B cell (primary cell): Measurements from ENCODE around the gene GLIS1. TPM values are rescaled to one million over a fixed set of nuclear protein-coding genes. Genes with fewer than 3 reads are reported as not detected.

Source experiments
- ATAC-seq: fragments of 200-7000 bp; cut with Tn5 transposase; one replicate; pipeline ENCODE4 v1.10.0; 2021; ENCODE audit warnings: low read depth, mild to moderate bottlenecking, moderate number of reproducible peaks, moderate library complexity
- CTCF ChIA-PET: fragments of 350-600 bp; sonication (Branson Sonifier 250); formaldehyde crosslinking; loops from one replicate; lab custom pipeline; 2021; ENCODE audit warnings: antibody characterized with exemption, inconsistent platforms; lab: Charles Lee
- POLR2A ChIA-PET: fragments of 350-600 bp; sonication (Branson Sonifier 250); formaldehyde crosslinking; loops from one replicate; lab custom pipeline; 2021; ENCODE audit warnings: antibody characterized with exemption; lab: Charles Lee
- DNase-seq: peaks from one replicate; pipeline ENCODE4 v3.0.0; 2013
- H2AFZ ChIP-seq: 2 replicates; pipeline ENCODE4 v1.6.1; 2012; ENCODE audit warnings: mild to moderate bottlenecking, low read depth, low read length; ENCODE audit not compliant: insufficient read depth, poor library complexity, severe bottlenecking
- H3K27ac ChIP-seq, 2 donors: 1 replicate in 1 of 2; 2 replicates in 1 of 2; pipeline ENCODE4 v1.5.1; 2012 to 2013; ENCODE audit warnings: low read length in 2 of 2, mild to moderate bottlenecking in 2 of 2, moderate library complexity in 1 of 2
- H3K27me3 ChIP-seq, 4 experiments: fragments of 200-600 bp in 1 of 4; sonication (generic) in 1 of 4; replicated peaks in 1 of 4; 1 replicate in 2 of 4; 2 replicates in 2 of 4; pipeline versions ENCODE4 v1.6.1 to v1.7.0; 2013 to 2016; ENCODE audit warnings: low read length in 3 of 4, mild to moderate bottlenecking in 2 of 4, mixed read lengths in 1 of 4, moderate library complexity in 1 of 4; ENCODE audit not compliant: insufficient read depth in 4 of 4, control insufficient read depth in 3 of 4; ENCODE audit errors: control extremely low read depth in 1 of 4
- H3K36me3 ChIP-seq, 2 experiments: replicated peaks in 1 of 2; 1 replicate in 1 of 2; 2 replicates in 1 of 2; pipeline versions ENCODE4 v1.6.1 to v1.7.1; 2013; ENCODE audit warnings: low read length in 1 of 2; ENCODE audit not compliant: insufficient read depth in 2 of 2, control insufficient read depth in 1 of 2; ENCODE audit errors: control extremely low read depth in 1 of 2, extremely low read depth in 1 of 2
- H3K4me1 ChIP-seq, 2 donors: fragments of 200-600 bp in 1 of 2; sonication (generic) in 1 of 2; 1 replicate in 1 of 2; 2 replicates in 1 of 2; pipeline versions ENCODE4 v1.5.1 to v1.6.1; 2013 to 2017; ENCODE audit warnings: low read length in 2 of 2; ENCODE audit not compliant: control insufficient read depth in 2 of 2, insufficient read depth in 2 of 2
- H3K4me2 ChIP-seq: replicated peaks from 2 replicates; pipeline ENCODE3; 2012; ENCODE audit warnings: mild to moderate bottlenecking, low read depth, low read length; ENCODE audit not compliant: poor library complexity, severe bottlenecking
- H3K4me3 ChIP-seq, 5 experiments: fragments of 200-600 bp in 1 of 5; sonication (generic) in 1 of 5; 1 replicate in 3 of 5; 2 replicates in 2 of 5; pipeline versions ENCODE4 v1.5.1 to v1.7.0; 2011 to 2016; ENCODE audit warnings: low read length in 4 of 5, mild to moderate bottlenecking in 4 of 5, low read depth in 2 of 5, control low read depth in 1 of 5, moderate library complexity in 1 of 5; ENCODE audit not compliant: insufficient read depth in 1 of 5; ENCODE audit errors: control extremely low read depth in 1 of 5, extremely low read depth in 1 of 5
- H3K79me2 ChIP-seq: fragments of 200-600 bp; sonication (generic); one replicate; pipeline ENCODE4 v1.6.0; 2016; ENCODE audit warnings: low read length; ENCODE audit not compliant: control insufficient read depth, insufficient read depth
- H3K9ac ChIP-seq: fragments of 200-600 bp; sonication (generic); 2 replicates; pipeline ENCODE4 v1.6.1; 2017; ENCODE audit warnings: mild to moderate bottlenecking, low read length, moderate library complexity
- H3K9me3 ChIP-seq, 3 donors: one replicate each; pipeline versions ENCODE4 v1.6.1 to v1.7.1; 2013; ENCODE audit warnings: low read length in 2 of 3; ENCODE audit not compliant: control insufficient read depth in 2 of 3, insufficient read depth in 1 of 3; ENCODE audit errors: control extremely low read depth in 1 of 3
- H4K20me1 ChIP-seq: 2 replicates; pipeline ENCODE4 v1.6.0; 2012; ENCODE audit warnings: mild to moderate bottlenecking, low read length; ENCODE audit not compliant: insufficient read depth, control insufficient read depth, poor library complexity, severe bottlenecking
- H3K27ac Mint-ChIP-seq: one replicate; pipeline ENCODE4 v1.8.0; 2021; ENCODE audit warnings: mixed read lengths
- H3K27me3 Mint-ChIP-seq: one replicate; pipeline ENCODE4 v1.8.0; 2021; ENCODE audit warnings: mixed read lengths
- H3K4me1 Mint-ChIP-seq: one replicate; pipeline ENCODE4 v1.8.0; 2021; ENCODE audit warnings: mixed read lengths
- H3K4me3 Mint-ChIP-seq: one replicate; pipeline ENCODE4 v1.8.0; 2021; ENCODE audit warnings: mixed read lengths
- H3K9me3 Mint-ChIP-seq: one replicate; pipeline ENCODE4 v1.8.0; 2022; ENCODE audit warnings: mixed read lengths; ENCODE audit not compliant: insufficient read depth
- EZH2 ChIP-seq: IDR thresholded peaks from 2 replicates; pipeline ENCODE4 v1.6.1; 2012; ENCODE audit warnings: borderline replicate concordance, low read depth, mild to moderate bottlenecking, moderate library complexity, low read length; ENCODE audit not compliant: insufficient read depth, poor library complexity, severe bottlenecking
- WGBS: methylation state at CpG from one replicate; pipeline ENCODE4 v1.1.5; 2013; ENCODE audit warnings: missing lambda C conversion rate; ENCODE audit not compliant: insufficient coverage; 5-methylcytosine and 5-hydroxymethylcytosine counted together
- intact Hi-C: fragments of 100-400 bp; cut with micrococcal nuclease; formaldehyde crosslinking; loops from one replicate; pipeline ENCODE4 v1.10.0; 2022
- polyA plus RNA-seq: library from polyadenylated mRNA; depleted of rRNA; stranded (reverse); fragments of >200 nt; gene quantifications from 2 replicates; pipeline ENCODE4 v1.2.3, GENCODE V29; 2012
- total RNA-seq, 2 donors: library from RNA; stranded (reverse); fragments of 120-200 nt in 1 of 2; gene quantifications; 1 replicate in 1 of 2; 2 replicates in 1 of 2; pipeline versions ENCODE4 v1.2.3 to v1.2.4, GENCODE V29; 2013 to 2022
- TF ChIP-seq, protein P1 (sequence below): fragments of 200-600 bp; IDR thresholded peaks from one replicate; pipeline ENCODE4 v1.8.0; 2022; ENCODE audit warnings: antibody characterized with exemption, mild to moderate bottlenecking

GLIS1 gene
- total and polyA plus RNA-seq, 2 donors (not counting 1 experiment from before 2014, with no cell fraction given), result not detected

- no peaks in the 10 kb centered on the region for H3K4me1 Mint-ChIP-seq
- Histone ChIP-seq H3K4me1 (no peaks in the 10 kb centered on the region), H3K4me3 (no peak overlapping the region), H2AFZ (no peak overlapping the region), H3K27me3 (peaks cover 0 to 4% (median 3%) of the 10 kb centered on the region in 4 experiments), H3K36me3 (no peaks in the 10 kb centered on the region), H3K9me3 (peaks cover 0 to 8% (median 0%) of the 10 kb centered on the region in 3 donors), H3K4me2 (no peak overlapping the region), H3K27ac (no peak overlapping the region), H4K20me1 (no peaks in the 10 kb centered on the region), H3K79me2 (no peaks in the 10 kb centered on the region), H3K9ac (no peak overlapping the region)
- intact Hi-C loops, result no loop called here
- CTCF ChIA-PET, result no interaction called here
- DNase-seq, result no peak
- no peak overlapping the region for H3K4me3 Mint-ChIP-seq
- no peak for ATAC-seq
- H3K9me3 Mint-ChIP-seq, result peaks cover 2% of the 10 kb centered on the region
- no peak overlapping the region for H3K27ac Mint-ChIP-seq
- 51% methylated on average over 2 of the region's 4 CpGs for WGBS
- POLR2A ChIA-PET, result no interaction called here
- TF ChIP-seq, protein P1, sequence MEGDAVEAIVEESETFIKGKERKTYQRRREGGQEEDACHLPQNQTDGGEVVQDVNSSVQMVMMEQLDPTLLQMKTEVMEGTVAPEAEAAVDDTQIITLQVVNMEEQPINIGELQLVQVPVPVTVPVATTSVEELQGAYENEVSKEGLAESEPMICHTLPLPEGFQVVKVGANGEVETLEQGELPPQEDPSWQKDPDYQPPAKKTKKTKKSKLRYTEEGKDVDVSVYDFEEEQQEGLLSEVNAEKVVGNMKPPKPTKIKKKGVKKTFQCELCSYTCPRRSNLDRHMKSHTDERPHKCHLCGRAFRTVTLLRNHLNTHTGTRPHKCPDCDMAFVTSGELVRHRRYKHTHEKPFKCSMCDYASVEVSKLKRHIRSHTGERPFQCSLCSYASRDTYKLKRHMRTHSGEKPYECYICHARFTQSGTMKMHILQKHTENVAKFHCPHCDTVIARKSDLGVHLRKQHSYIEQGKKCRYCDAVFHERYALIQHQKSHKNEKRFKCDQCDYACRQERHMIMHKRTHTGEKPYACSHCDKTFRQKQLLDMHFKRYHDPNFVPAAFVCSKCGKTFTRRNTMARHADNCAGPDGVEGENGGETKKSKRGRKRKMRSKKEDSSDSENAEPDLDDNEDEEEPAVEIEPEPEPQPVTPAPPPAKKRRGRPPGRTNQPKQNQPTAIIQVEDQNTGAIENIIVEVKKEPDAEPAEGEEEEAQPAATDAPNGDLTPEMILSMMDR, result no peak
- no peak for TF ChIP-seq EZH2
- H3K27me3 Mint-ChIP-seq, result peaks cover 51% of the 10 kb centered on the region
Measured at GRCh38 chr1:53563611-53564010, 175.4 kb downstream of the GLIS1 start.

DNA sequence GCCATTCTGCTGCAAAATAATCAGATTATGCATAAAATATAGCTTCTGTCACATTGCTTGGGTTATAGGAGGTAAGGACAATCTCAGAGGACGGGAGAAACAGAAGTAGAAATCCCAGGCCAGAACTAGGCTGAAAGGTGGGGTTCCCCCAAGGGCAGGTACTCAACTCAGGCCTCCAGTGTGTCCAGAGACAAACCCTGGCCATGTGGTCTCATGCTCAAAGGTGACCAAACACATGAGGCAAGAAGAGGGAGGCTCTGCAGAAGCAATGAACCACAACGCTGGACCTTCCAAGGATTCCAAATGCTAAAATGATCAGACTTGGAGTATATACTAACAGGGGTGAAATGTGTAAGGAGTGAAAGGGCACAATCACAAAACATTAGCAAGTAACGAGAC, 176.0 kb downstream of the GLIS1 start:
- H3K27ac ChIP-seq, result no peak overlapping the region
- DNase-seq (no peak), ATAC-seq (no peak)
- H2AFZ ChIP-seq, result no peak overlapping the region
- H3K27me3 ChIP-seq, result peaks cover 0 to 4% (median 3%) of the 10 kb centered on the region in 4 experiments
- H3K79me2 ChIP-seq, result no peaks in the 10 kb centered on the region
- H3K9ac ChIP-seq, result no peak overlapping the region
- no peaks in the 10 kb centered on the region for H3K36me3 ChIP-seq
- Mint-ChIP-seq H3K27me3 (peaks cover 45% of the 10 kb centered on the region), H3K4me3 (no peak overlapping the region), H3K4me1 (no peaks in the 10 kb centered on the region), H3K9me3 (peaks cover 2% of the 10 kb centered on the region), H3K27ac (no peak overlapping the region)
- H3K4me2 ChIP-seq, result no peak overlapping the region
- no peaks in the 10 kb centered on the region for H3K4me1 ChIP-seq
- POLR2A ChIA-PET, result no interaction called here
- intact Hi-C loops, result no loop called here
- H4K20me1 ChIP-seq, result no peaks in the 10 kb centered on the region
- TF ChIP-seq, protein P1, result no peak
- H3K9me3 ChIP-seq, result peaks cover 0 to 9% (median 0%) of the 10 kb centered on the region in 3 donors
- no peak overlapping the region for H3K4me3 ChIP-seq
- WGBS, result 75% methylated on average over 2 of the region's 3 CpGs
- CTCF ChIA-PET, result no interaction called here
